Measurements from ENCODE around the gene PXK.
"Not testable (repeated sequence)": the region's sequence is repeated elsewhere in the genome, so short reads cannot be mapped to it uniquely, and the experiment has no call there.

Gene PXK

GRCh38 chr3:58433400-58434167, 100.9 kb downstream of the PXK start, which contains the start of gene PDHB:
Gene PDHB (minus strand): TSS chr3:58433832. CDS start chr3:58433809, 23 bp downstream.
- no peak for TF ChIP-seq CTCF (IDR thresholded peaks at IDR 0.05; ENCODE audit: low read depth, low read length, missing control alignments)
- DNase-seq (ENCODE audit: low read depth): peak; percentile 60
- peak within 1 kb of the TSS; percentile 89 for H3K4me3 ChIP-seq (ENCODE audit: low read depth, low read length)

GRCh38 chr3:58434168-58434504, 101.4 kb downstream of the PXK start:
- no peak for TF ChIP-seq CTCF (IDR thresholded peaks at IDR 0.05; ENCODE audit: low read depth, low read length, missing control alignments)
- DNase-seq (ENCODE audit: low read depth): no peak
- peak overlapping the region; percentile 38 for H3K4me3 ChIP-seq (ENCODE audit: low read depth, low read length)

- no peak overlapping the region for H3K4me3 ChIP-seq (ENCODE audit: low read depth, low read length)
- TF ChIP-seq CTCF (IDR thresholded peaks at IDR 0.05; ENCODE audit: low read depth, low read length, missing control alignments): no peak
- DNase-seq (ENCODE audit: low read depth): no peak
These were observed 101.8 kb downstream of the PXK start for GRCh38 chr3:58434511-58434910.

- TF ChIP-seq CTCF (IDR thresholded peaks at IDR 0.05; ENCODE audit: low read depth, low read length, missing control alignments): no peak
- no peak overlapping the region for H3K4me3 ChIP-seq (ENCODE audit: low read depth, low read length)
- no peak for DNase-seq (ENCODE audit: low read depth)
These were observed 102.3 kb downstream of the PXK start for GRCh38 chr3:58434990-58435389.

GRCh38 chr3:58437276-58437675, 104.6 kb downstream of the PXK start:
- not testable (repeated sequence) for DNase-seq (ENCODE audit: low read depth); H3K4me3 ChIP-seq (ENCODE audit: low read depth, low read length)

GRCh38 chr3:58440996-58441355, 108.3 kb downstream of the PXK start:
- H3K4me3 ChIP-seq (ENCODE audit: low read depth, low read length); DNase-seq (ENCODE audit: low read depth): not testable (repeated sequence)

GRCh38 chr3:58441514-58442450, 109.1 kb downstream of the PXK start:
- DNase-seq (ENCODE audit: low read depth): no peak
- H3K4me3 ChIP-seq (ENCODE audit: low read depth, low read length): no peak overlapping the region
- no peak for TF ChIP-seq CTCF (IDR thresholded peaks at IDR 0.05; ENCODE audit: low read depth, low read length, missing control alignments)
